IMR-90 (cell line): ENCODE results near the gene TCF3. TPM values are rescaled to one million over a fixed set of nuclear protein-coding genes. Genes with fewer than 3 reads are reported as not detected.

Source experiments
- ATAC-seq: fragments of 200-7000 bp; cut with Tn5 transposase; 2 replicates; pipeline ENCODE4 v1.9.1; 2020; ENCODE audit warnings: low read depth, mild to moderate bottlenecking, moderate library complexity
- BruUV-seq: library from RNA; stranded (reverse); fragments of 400-500 nt; replicated peaks from 2 replicates; lab custom pipeline; 2021; lab: Mats Ljungman, UMichigan
- CTCF ChIA-PET: fragments of 300-600 bp; formaldehyde crosslinking; extraction: SDS; loops from one replicate; lab custom pipeline; 2021; ENCODE audit warnings: antibody characterized with exemption; lab: Yijun Ruan, JAX
- POLR2A ChIA-PET: fragments of 300-600 bp; sonication (Branson Sonifier 250); formaldehyde crosslinking; loops from one replicate; lab custom pipeline; 2022; ENCODE audit warnings: antibody characterized with exemption; ENCODE audit not compliant: unreplicated experiment; lab: Charles Lee
- DNase-seq: peaks from one replicate; pipeline ENCODE4 v3.0.0; 2013
- H2AFZ ChIP-seq: replicated peaks from 2 replicates; pipeline ENCODE3; 2013; ENCODE audit warnings: low read length, mild to moderate bottlenecking; ENCODE audit not compliant: poor library complexity
- H2AK5ac ChIP-seq: 2 replicates; pipeline ENCODE4 v1.6.1; 2013; ENCODE audit warnings: low read depth, low read length, inconsistent platforms
- H2AK9ac ChIP-seq: replicated peaks from 2 replicates; pipeline ENCODE3; 2013; ENCODE audit warnings: mild to moderate bottlenecking, low read depth, low read length, moderate library complexity; ENCODE audit not compliant: poor library complexity
- H2BK120ac ChIP-seq: 2 replicates; pipeline ENCODE4 v1.6.1; 2013; ENCODE audit warnings: low read depth, low read length, inconsistent platforms
- H2BK15ac ChIP-seq: 3 replicates; pipeline ENCODE4 v1.6.1; 2013; ENCODE audit warnings: low read depth, low read length, inconsistent platforms
- H2BK20ac ChIP-seq: 2 replicates; pipeline ENCODE4 v1.6.1; 2013; ENCODE audit warnings: low read depth, mild to moderate bottlenecking, inconsistent platforms, low read length, moderate library complexity
- H2BK5ac ChIP-seq: 2 replicates; pipeline ENCODE4 v1.6.1; 2013; ENCODE audit warnings: mild to moderate bottlenecking, low read depth, low read length, inconsistent platforms; ENCODE audit not compliant: poor library complexity, severe bottlenecking
- H3K14ac ChIP-seq: replicated peaks from 2 replicates; pipeline ENCODE4 v1.6.1; 2013; ENCODE audit warnings: low read depth, low read length, inconsistent platforms
- H3K18ac ChIP-seq: 2 replicates; pipeline ENCODE4 v1.6.1; 2013; ENCODE audit warnings: low read depth, low read length, control low read depth
- H3K23ac ChIP-seq: 2 replicates; pipeline ENCODE4 v1.6.1; 2013; ENCODE audit warnings: low read depth, low read length, inconsistent platforms
- H3K27ac ChIP-seq: 2 replicates; pipeline ENCODE4 v1.5.1; 2013; ENCODE audit warnings: mild to moderate bottlenecking, control low read depth, low read length; ENCODE audit not compliant: insufficient read depth
- H3K27me3 ChIP-seq: 2 replicates; pipeline ENCODE4 v1.6.1; 2013; ENCODE audit warnings: low read length; ENCODE audit not compliant: control insufficient read depth, insufficient read depth
- H3K36me3 ChIP-seq: 2 replicates; pipeline ENCODE4 v1.6.1; 2013; ENCODE audit warnings: low read length, mixed read lengths; ENCODE audit not compliant: control insufficient read depth, insufficient read depth
- H3K4ac ChIP-seq: 2 replicates; pipeline ENCODE4 v1.6.1; 2013; ENCODE audit warnings: low read depth, low read length, inconsistent platforms
- H3K4me1 ChIP-seq: 2 replicates; pipeline ENCODE4 v1.6.1; 2013; ENCODE audit warnings: low read length, mixed read lengths; ENCODE audit not compliant: control insufficient read depth, insufficient read depth
- H3K4me2 ChIP-seq: 2 replicates; pipeline ENCODE4 v1.6.1; 2013; ENCODE audit warnings: low read depth, mild to moderate bottlenecking, control low read depth, low read length, moderate library complexity
- H3K4me3 ChIP-seq: 2 replicates; pipeline ENCODE4 v1.5.1; 2013; ENCODE audit warnings: low read depth, mild to moderate bottlenecking, control low read depth, low read length, moderate library complexity; ENCODE audit not compliant: insufficient read depth
- H3K56ac ChIP-seq: 2 replicates; pipeline ENCODE4 v1.6.1; 2013; ENCODE audit warnings: low read length, inconsistent platforms; ENCODE audit not compliant: insufficient read depth; ENCODE audit errors: extremely low read depth
- H3K79me1 ChIP-seq, 2 experiments: 2 replicates each; pipeline ENCODE4 v1.6.1; 2013; ENCODE audit warnings: low read length in 2 of 2, inconsistent platforms in 1 of 2, low read depth in 1 of 2
- H3K9ac ChIP-seq: 2 replicates; pipeline ENCODE4 v1.6.1; 2013; ENCODE audit warnings: low read depth, low read length, control low read depth
- H3K9me1 ChIP-seq: 2 replicates; pipeline ENCODE4 v1.6.1; 2013; ENCODE audit warnings: low read length, inconsistent platforms; ENCODE audit not compliant: insufficient read depth
- H3K9me3 ChIP-seq: 2 replicates; pipeline ENCODE4 v1.6.1; 2013; ENCODE audit warnings: low read length; ENCODE audit not compliant: control insufficient read depth, insufficient read depth
- H4K20me1 ChIP-seq: 2 replicates; pipeline ENCODE4 v1.6.1; 2013; ENCODE audit warnings: low read length, inconsistent platforms; ENCODE audit not compliant: insufficient read depth
- H4K5ac ChIP-seq: 2 replicates; pipeline ENCODE4 v1.6.1; 2013; ENCODE audit warnings: mild to moderate bottlenecking, low read depth, low read length, control low read depth
- H4K8ac ChIP-seq, 2 experiments: 2 replicates each; pipeline ENCODE4 v1.6.1; 2013; ENCODE audit warnings: low read depth in 2 of 2, low read length in 2 of 2, control low read depth in 1 of 2, inconsistent platforms in 1 of 2
- H4K91ac ChIP-seq: 2 replicates; pipeline ENCODE4 v1.6.1; 2013; ENCODE audit warnings: low read depth, low read length, inconsistent platforms; ENCODE audit not compliant: insufficient read depth
- CEBPB ChIP-seq: IDR thresholded peaks from 2 replicates; pipeline ENCODE4 v1.6.1; 2012; ENCODE audit warnings: low read depth, low read length, improper control_type of control experiment
- CHD1 ChIP-seq: IDR thresholded peaks from 2 replicates; pipeline ENCODE4 v1.6.1; 2012; ENCODE audit warnings: low read depth, low read length, improper control_type of control experiment
- FOS ChIP-seq: fragments of 150-350 bp; IDR thresholded peaks from 2 replicates; pipeline ENCODE4 v1.6.1; 2016; ENCODE audit warnings: low read depth, low read length
- POLR2A ChIP-seq: IDR thresholded peaks from 2 replicates; pipeline ENCODE4 v1.6.1; 2012; ENCODE audit warnings: mild to moderate bottlenecking, low read depth, low read length
- SMC3 ChIP-seq: fragments of 150-350 bp; IDR thresholded peaks from 2 replicates; pipeline ENCODE4 v1.6.1; 2016; ENCODE audit warnings: low read depth, mild to moderate bottlenecking, antibody characterized with exemption, low read length, moderate library complexity
- WGBS, 2 experiments: methylation state at CpG; one replicate each; pipeline versions ENCODE4 v1.1.5 to v1.1.7; 2013; ENCODE audit warnings: missing lambda C conversion rate in 2 of 2; ENCODE audit not compliant: insufficient read length in 1 of 2; ENCODE audit errors: extremely low coverage in 2 of 2; 5-methylcytosine and 5-hydroxymethylcytosine counted together
- dilution Hi-C: fragments of 300-500 bp; cut with HindIII; formaldehyde crosslinking; loops from one replicate; pipeline ENCODE4 v1.14.3; 2018; ENCODE audit warnings: low sequenced_read_pairs; ENCODE audit not compliant: unreplicated experiment
- in situ Hi-C: fragments of 300-500 bp; cut with MboI; formaldehyde crosslinking; loops from 3 replicates; pipeline ENCODE4 v1.14.3; 2019; ENCODE audit warnings: low sequenced_read_pairs, inconsistent platforms, mixed read lengths
- intact Hi-C: fragments of 100-400 bp; cut with micrococcal nuclease; formaldehyde crosslinking; loops from 2 replicates; pipeline ENCODE4 v1.10.0; 2022
- polyA plus RNA-seq, 3 experiments: library from polyadenylated mRNA; depleted of rRNA; stranded (reverse); fragments of >200 nt; gene quantifications; 2 replicates each; pipeline ENCODE4 v1.2.3, GENCODE V29; 2012; ENCODE audit warnings: low replicate concordance in 1 of 3
- total RNA-seq: library from RNA; depleted of rRNA; stranded (reverse); fragments of >200 nt; gene quantifications from 2 replicates; pipeline ENCODE4 v1.2.3, GENCODE V29; 2012

The TCF3 gene
- total and polyA plus RNA-seq, 2 of the 4 experiments (the other 2 are of a cell fraction): 29.9 to 127 TPM

DNA sequence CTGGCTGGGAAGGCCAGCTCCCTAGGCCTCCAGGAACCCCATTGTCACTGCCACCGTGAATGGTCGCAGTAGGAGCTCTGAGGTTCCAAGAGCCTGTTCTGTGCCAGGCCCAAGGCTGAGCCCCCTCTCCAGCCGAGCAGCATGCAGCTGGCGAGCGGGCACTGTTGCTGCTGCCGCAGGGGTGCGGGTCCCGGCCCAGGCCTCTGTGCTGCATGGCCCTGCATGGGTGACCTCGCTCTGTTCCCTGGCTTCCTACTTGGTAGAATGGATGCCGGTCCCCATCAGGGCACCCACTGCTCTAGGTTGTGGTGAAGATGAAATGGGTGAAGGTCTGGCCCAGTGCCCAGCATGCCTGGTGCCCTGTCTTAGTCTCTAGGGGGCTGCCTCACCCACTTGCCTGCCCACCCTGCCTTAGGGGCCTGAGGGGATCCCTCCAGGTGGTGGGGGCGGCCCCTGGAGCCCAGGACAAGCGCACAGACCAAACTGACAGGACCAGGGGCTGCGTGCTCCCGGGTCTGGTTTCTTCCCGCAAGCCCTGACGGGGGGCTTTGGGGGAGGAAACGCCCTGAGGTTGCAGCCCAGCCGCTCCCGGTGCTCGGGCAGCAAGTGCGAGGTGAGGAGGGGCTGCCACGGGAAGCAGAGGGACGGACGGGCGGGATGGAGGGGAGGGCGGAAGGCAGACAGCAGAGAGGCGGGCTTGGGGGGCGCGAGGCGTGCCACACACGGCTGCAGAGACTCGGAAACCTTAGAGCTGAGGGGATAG is 38.4 kb downstream of the TCF3 start:
- Histone ChIP-seq H3K9me3 (no peaks in the 10 kb centered on the region), H3K4me1 (no peaks in the 10 kb centered on the region), H2BK120ac (no peak overlapping the region), H4K91ac (no peak overlapping the region), H2BK5ac (no peak overlapping the region), H3K4me2 (no peak overlapping the region), H3K56ac (no peak overlapping the region), H3K36me3 (peaks cover 66% of the 10 kb centered on the region), H3K4me3 (no peak overlapping the region), H2AK9ac (no peak overlapping the region), H3K9ac (no peak overlapping the region), H4K20me1 (peaks cover 12% of the 10 kb centered on the region), H3K18ac (no peak overlapping the region), H2BK20ac (no peak overlapping the region), H3K14ac (no peak overlapping the region), H4K8ac (no peak overlapping the region), H3K79me1 (peaks cover 5 to 13% of the 10 kb centered on the region in 2 experiments; a peak in 2 of 4 replicates), H3K23ac (no peak overlapping the region), H2BK15ac (no peak overlapping the region), H3K4ac (no peak overlapping the region), H3K27ac (no peak overlapping the region), H3K27me3 (no peaks in the 10 kb centered on the region), H4K5ac (no peak overlapping the region), H2AFZ (peak overlapping the region; percentile 15), H2AK5ac (no peak overlapping the region), H3K9me1 (no peaks in the 10 kb centered on the region)
- ATAC-seq (no peak), DNase-seq (no peak)
- BruUV-seq: no TSS peak
- POLR2A ChIA-PET: no interaction called here
- CTCF ChIA-PET: no interaction called here
- dilution Hi-C loops (no loop called here), in situ Hi-C loops (no loop called here), intact Hi-C loops (no loop called here)
- TF ChIP-seq CHD1 (no peak), POLR2A (no peak), CEBPB (no peak), SMC3 (no peak), FOS (no peak)
- WGBS, 2 experiments: 91% methylated on average over 22 of the region's 32 CpGs; no CpG with 5 or more reads in 1 of the 2 experiments
